Activated CD8-positive, alpha-beta memory T cell treated with anti-CD3 and anti-CD28 coated beads, Interleukin-2, amount 50 U/mL, for 1 hour (primary cell): ENCODE measurements around the gene TROAP.
"Not testable (repeated sequence)": the region's sequence is repeated elsewhere in the genome, so short reads cannot be mapped to it uniquely, and the experiment has no call there.

Experiments used
- DNase-seq: peaks from one replicate; pipeline ENCODE4 v3.0.0-alpha.2; 2020; ENCODE audit errors: extremely low read depth

TROAP gene

DNA sequence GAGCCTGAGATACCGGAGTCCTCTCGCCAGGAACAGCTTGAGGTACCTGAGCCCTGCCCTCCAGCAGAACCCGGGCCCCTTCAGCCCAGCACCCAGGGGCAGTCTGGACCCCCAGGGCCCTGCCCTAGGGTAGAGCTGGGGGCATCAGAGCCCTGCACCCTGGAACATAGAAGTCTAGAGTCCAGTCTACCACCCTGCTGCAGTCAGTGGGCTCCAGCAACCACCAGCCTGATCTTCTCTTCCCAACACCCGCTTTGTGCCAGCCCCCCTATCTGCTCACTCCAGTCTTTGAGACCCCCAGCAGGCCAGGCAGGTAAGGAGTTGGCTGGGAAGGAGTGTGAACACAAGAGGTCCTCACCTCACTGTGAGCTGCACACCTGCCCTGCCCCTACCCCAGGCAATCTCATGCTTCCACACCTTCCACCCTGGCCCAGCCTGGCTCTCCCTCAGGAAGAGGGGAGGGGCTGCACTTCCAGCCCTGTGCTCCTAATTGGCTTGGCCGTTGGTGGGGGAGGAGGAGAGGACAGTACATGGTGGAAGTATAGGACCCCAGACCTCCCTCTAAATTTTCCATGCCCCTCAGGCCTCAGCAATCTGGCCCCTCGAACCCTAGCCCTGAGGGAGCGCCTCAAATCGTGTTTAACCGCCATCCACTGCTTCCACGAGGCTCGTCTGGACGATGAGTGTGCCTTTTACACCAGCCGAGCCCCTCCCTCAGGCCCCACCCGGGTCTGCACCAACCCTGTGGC, 7.8 kb downstream of the TROAP start:
- DNase-seq, result no peak

DNA sequence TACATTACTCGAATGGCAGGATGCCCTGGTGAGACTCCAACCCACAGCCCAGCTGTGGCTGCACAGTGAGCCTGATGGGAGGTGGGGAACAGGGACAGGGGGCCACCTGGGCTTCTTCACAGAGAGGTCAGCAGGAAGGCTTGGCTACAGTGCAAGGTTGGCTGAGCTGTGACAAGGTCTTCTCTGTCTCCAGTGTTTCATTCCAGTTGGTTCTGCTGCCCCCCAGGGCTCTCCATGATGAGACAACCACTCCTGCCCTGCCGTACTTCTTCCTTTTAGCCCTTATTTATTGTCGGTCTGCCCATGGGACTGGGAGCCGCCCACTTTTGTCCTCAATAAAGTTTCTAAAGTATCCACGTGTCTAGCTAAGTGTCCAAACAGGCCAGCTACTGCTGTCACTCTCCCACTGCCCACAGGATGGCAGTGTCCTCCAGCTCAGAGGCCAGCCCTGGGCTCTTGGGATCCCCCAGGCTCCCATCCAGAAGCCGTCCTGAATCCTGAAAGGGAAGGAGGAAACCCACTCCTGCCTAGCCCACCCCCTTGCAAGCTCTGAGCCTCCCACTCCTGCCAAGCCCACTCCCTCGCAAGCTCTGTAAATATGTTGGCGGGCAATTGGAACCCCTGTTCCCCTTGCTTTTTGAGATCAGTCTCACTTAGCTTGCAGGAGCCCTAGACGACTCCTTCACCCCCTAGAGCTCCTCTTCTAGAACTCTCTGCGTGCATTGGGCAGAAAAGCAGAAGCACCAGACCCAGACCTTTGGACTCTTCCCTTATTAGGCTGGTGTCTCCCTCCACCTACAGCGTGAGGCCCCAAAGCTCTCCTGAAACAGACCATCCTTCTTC, 8.5 kb downstream of the TROAP start:
- no peak for DNase-seq

- no peak for DNase-seq
Measured at GRCh38 chr12:49332441-49332861, 9.4 kb downstream of the TROAP start.

DNA sequence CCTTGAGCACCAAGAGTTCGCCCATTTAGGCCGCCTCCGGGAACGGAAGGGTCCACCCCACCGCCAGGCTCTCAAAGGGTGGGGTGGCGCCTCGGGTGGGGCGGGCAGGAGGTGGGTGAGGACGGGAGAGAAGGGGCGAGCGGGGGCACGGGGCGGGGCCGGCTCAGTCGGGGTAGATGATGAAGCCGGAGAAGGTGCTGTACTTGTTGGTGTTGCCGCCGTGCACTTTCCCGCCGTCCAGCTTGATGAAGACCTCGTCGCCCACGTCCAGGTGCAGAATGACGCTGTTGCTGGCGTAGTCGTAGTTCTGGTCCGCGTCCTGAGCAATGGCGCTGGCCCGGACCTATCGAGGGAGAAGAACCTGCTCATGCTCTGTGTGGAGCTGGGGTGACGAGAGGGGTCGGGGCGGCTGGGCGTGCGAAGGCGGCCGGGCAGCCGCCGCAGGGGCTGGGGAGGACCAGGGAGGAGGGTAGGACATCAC, 9.9 kb downstream of the TROAP start:
- no peak for DNase-seq

DNA sequence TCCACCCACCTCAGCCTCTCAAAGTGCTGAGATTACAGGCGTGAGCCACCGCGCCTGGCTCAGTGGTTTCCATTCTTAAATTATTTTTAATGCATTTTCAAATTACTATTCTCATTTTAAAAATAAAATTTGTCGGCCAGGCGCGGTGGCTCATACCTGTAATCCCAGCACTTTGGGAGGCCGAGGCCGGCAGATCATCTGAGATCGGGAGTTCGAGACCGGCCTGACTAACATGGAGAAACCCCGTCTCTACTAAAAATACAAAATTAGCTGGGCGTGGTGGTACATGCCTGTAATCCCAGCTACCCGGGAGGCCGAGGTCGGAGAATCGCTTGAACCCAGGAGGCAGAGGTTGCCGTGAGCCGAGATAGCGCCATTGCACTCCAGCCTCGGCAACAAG, 10.7 kb downstream of the TROAP start:
- DNase-seq, result not testable (repeated sequence)

DNA sequence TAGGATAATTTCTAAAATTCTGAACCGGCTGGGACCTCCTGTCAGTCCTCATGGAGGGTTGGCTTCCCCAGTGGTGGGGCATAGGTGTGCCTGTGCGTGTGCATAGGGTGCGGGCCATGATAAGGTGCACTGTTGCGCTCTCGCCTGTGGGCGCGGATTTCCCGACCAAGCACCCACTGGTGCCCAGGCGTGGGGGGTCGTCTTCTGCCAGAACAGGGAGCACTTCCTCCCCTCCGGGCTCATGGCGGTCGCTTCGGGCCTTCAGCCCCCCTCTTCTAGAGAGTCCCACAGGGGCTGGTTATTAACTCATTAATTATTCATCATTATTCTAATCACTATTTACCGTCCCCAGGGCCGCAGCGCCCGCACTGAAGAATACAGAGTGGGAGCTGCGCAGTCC, 11.2 kb downstream of the TROAP start:
- no peak for DNase-seq

DNA sequence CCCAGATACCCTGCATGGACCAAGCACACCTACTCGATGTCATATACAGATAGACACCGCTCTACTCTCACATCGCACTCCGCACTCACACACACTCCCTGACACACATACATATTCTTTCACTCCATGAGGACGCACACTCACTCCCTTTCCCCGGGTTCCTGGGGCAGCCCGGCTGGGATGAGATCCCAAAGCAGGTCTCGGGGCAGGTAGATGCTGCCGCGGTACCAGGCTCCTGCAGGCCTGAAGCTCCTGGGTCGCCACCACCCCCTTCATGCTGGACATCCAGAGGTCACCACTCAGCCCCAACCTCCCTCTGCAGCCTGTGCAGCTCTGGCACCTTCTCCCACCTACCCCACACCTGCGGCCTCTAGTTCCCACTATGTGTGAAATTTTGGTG, 11.6 kb downstream of the TROAP start:
- no peak for DNase-seq

- DNase-seq, result no peak
Measured at GRCh38 chr12:49335118-49335954, 12.3 kb downstream of the TROAP start.

- DNase-seq, result no peak
Measured at GRCh38 chr12:49335955-49336644, 13.0 kb downstream of the TROAP start.

DNA sequence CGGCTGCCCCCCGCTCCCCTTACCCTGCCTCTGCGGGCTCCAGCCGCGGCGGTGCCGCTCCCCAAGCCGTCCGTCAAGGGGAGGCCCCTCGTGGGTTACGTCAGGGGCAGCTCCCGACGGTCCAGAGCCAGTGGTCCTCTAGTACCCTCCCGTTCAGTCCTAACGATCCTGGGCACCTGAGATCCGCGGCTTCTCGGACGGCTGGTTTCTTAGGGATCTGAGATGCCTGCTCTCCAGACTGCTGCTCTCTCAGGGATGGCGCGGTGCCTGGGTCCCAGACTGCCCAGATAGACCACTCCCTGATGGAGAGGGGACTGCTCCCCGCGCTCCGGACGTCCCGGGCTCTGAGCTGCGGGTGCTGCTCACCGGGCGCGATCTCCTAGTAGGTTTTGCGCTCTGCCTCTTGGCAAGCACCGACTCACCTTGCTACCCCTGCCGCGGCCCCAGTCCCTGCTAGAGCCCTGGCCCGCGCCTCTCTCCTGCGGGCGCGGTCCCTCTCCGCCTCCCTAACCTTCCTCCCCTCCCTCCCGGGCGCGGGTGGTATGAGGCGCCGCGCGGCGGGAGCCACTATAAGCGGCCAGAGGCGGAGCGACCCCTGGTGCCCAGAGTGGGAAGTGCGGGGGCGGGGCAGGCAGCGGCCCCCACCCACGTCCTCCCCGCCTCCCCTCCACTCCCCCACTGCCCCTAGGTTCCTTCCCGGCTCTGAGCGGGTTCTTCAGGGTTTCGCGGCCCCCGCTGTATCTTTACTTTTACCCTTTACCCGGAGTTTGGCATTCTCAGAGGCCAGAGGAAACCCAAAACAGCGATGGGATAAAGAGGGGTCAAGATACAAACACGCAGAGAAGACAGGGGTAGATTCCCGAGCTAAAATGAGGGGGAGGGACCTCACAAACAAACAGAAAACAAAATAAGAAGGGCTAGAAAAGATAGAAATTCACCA, 13.9 kb downstream of the TROAP start, which contains the start of gene C1QL4:
Gene C1QL4, minus strand, starts transcription at position 544 of the 940 bp plus-strand sequence. CDS start 711 bp downstream, outside the sequence.
- peak; percentile 55 for DNase-seq

DNA sequence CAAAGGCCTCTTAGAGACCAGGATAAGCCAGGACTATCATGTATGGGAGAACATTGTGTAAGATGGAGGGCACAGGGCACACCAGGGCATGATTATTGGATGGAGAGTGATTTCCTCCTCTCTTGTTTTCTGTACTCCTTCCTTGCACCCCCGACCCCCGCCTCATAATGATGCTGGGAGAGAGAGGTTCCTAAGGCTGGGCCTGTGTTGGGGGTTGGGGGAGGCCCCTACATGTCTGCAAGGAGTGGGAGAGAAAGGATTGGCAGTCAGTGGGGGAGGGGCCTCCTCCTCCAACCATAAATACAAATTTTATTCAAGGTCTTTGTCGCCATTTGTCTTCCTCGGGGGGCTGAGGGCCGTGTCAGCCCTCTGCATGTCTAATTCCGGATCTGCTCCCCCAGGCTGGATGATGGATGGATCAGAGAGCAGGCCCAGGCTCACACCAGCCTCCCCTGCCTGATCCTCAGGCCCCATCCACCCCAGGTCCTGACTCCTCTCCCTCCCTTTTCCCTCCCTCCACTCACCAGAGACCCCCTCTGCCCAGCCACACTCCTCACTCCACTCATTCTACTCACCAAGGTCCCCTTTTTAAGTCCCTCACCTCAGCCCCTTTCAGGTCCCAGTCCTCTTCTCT, 15.9 kb downstream of the TROAP start:
- DNase-seq, result no peak

GRCh38 chr12:49339464-49339861, 16.4 kb downstream of the TROAP start:
- no peak for DNase-seq

GRCh38 chr12:49340095-49340870, 17.2 kb downstream of the TROAP start:
- DNase-seq, result no peak

GRCh38 chr12:49340971-49341776, 18.1 kb downstream of the TROAP start:
- no peak for DNase-seq

- DNase-seq, result no peak
Measured at GRCh38 chr12:49341777-49342065, 18.7 kb downstream of the TROAP start.

DNA sequence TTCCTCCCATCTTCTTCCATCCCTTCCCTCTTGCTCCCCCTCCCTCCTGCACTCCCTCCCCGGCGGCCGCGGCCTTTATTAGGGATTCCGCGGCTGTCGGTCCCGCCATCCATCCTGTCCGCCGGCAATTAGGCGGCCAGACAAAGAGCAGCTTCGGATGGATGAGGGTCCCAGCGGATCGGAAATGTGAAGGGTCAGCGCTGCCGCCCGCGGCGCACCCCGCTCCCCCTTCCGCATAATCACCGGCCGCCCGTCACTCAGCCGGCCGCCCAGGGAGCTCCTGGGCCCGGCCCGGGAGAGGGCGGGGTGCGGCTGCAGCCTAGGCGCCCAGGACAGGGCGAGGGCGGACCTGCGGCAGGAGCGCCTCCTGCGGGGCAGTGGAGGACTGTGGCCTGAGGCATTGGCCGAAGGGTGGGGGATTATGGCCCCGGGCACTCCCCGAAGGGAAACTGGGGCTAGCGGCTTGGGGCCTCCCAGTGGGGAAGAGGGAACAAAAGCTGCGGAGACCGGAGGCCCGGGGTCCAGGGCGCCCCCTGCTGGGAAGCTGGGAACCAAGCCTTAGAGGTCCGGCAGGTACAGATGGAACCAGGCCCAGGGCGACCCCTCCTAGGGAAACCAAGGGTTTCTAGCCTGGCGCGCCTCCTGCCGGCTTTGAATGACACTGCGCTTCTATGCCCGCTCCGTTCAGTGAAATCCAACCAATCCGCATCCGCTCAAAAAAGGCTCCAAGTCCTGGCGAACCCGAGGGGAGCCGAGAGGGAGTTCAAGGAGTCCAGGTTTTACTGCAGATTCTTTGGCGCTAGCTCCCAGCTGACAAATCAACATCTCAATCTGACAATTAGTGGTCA, 19.2 kb downstream of the TROAP start:
- DNase-seq, result peak; percentile 28
